ENCODE measurements around the gene DHX34.

DHX34 gene

GRCh38 chr19:47416643-47416985 is 67.5 kb downstream of the DHX34 start:
- no peak for DNase-seq (ENCODE audit: low read depth in 2 of 2, low spot score in 1 of 2)

DNA sequence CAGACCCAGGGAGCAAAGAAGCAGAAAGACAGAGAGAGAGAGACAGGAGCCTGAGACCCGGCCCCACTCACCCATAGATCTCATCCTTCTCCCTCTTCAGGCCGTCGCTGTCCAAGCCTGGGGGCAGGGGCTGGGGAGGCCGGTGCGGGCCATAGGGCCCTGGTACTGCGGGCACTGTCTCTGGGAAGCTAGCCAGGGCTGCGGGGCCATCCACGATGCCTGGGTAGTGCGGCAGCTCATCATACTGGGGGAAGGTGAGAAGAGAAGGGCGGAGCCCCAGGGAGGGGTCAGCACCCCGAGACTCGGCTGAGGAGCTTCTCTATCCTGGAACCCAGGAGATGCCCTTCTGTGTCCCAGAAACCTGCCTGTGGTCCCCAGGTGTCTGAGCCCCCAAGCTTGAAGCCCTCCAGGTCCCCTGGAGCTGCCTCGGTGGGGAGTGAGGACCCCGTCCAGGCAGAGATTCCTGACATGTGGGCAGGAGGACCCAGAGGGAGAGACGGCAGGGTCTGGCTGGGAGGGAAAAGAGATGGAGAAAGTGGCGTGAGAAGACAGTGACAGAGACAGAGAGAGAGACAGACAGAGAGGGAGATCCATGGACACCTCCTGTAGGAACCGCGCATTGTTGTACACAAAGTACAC is 68.1 kb downstream of the DHX34 start:
- no peak for DNase-seq (ENCODE audit: low read depth in 2 of 2, low spot score in 1 of 2)

DNA sequence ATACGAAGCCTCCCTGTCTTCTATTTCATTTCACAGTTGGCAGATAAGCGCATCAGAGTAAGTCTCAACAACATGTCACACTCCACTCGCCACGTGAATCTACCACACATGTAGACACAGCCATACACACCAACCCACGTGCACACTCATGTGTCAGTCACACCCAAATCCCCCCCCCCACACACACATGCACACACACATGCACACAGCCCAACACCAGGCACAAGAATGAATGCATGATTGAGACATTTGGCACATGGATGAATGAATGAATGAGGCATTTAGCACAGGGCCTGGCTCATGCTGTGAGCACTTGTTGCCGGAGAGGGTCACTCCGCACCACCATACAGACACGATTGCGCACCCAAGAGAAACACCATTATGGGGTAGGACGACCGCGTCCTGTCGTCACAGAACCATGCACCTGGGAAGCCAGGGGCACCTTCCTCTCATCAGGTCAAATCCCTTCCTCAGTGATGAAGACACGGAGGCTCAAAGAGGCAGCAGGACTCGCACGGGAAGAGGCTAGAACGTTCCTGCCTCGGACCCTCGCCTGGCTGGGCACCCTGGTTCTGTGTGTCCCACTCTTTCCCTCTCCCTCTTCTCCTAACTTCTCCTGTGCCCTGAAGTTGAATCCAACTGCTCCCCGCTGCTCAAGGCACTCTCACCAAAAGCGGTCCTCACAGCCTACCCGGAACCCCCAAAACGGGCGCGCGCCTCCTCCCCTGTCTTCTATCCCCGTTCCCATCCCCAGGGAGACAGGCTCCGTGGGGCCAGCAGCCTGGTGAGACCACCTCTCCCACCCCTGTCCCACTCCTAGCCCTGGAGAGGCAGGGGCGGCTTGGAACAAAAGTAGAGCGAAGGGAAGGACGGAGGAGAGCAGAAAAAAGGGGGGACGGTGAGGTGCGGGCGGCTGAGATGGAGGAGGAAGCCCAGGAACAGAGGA is 68.9 kb downstream of the DHX34 start:
- DNase-seq (ENCODE audit: low read depth in 2 of 2, low spot score in 1 of 2) = no peak

- no peak for DNase-seq (ENCODE audit: low read depth in 2 of 2, low spot score in 1 of 2)
These were observed 69.5 kb downstream of the DHX34 start for GRCh38 chr19:47418692-47419029.

GRCh38 chr19:47419030-47419783 is 70.1 kb downstream of the DHX34 start, which contains the start of gene MEIS3:
MEIS3 (minus strand) TSS chr19:47419527; CDS start chr19:47419081, 446 bp downstream.
- DNase-seq (ENCODE audit: low read depth in 2 of 2, low spot score in 1 of 2) = no peak

- DNase-seq (ENCODE audit: low read depth in 2 of 2, low spot score in 1 of 2) = no peak
These were observed 70.7 kb downstream of the DHX34 start for GRCh38 chr19:47419789-47420188.

DNA sequence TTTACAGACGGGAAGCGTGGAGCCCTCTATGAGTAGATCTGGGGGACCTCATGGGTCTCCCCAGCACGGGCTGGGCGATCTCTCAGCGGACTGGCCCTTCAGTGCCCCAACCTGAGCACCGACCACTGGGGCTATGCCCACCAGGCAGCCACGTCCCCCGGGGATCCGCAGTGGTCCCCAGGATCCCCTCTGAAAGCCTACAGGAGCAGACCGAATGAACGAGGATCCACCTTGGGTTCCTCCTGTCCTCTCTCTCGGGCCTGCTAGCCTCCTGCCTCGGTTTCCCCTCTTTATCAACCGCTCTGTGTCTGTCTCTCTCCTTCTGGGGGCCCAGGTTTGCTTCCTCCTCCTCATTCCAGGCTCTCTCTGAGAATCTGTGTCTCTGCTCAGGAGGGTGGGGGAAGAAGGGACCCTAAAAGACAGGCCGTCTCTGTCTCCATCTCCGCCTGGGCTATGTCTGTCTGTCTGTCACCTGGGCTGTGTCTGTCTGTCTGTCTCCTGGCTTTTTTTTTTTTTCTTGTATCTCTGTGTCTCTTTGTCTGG is 72.2 kb downstream of the DHX34 start:
- no peak for DNase-seq (ENCODE audit: low read depth in 2 of 2, low spot score in 1 of 2)

- no peak for DNase-seq (ENCODE audit: low read depth in 2 of 2, low spot score in 1 of 2)
These were observed 72.8 kb downstream of the DHX34 start for GRCh38 chr19:47421844-47422395.

DNA sequence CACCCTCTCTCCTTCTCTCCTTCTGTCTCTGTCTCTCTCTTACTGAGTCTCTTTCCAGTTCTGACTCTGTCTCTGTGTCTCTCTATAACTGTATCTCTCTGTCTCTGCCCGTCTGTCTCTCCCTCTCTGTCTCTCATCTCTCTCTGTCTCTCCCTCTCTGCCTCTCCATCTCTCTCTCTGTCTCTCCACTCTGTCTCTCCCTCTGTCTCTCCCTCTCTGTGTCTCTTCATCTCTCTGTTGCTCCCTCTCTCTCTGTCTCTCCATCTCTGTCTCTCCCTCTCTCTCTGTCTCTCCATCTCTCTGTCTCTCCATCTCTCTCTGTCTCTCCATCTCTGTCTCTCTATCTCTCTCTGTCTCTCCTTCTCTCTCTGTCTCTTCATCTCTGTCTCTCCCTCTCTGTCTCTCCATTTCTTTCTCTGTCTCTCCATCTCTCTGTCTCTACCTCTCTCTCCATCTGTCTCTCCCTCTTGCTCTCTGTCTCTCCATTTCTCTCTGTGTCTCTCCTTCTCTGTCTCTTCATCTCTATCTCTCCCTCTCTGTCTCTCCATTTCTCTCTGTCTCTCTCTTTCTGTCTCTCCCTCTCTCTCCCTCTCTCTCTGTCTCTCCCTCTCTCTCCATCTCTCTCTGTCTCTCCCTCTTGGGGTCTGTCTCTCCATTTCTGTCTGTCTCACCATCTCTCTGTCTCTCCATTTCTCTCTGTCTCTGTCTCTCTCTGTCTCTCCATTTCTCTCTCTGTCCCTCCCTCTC is 73.5 kb downstream of the DHX34 start:
- DNase-seq (ENCODE audit: low read depth in 2 of 2, low spot score in 1 of 2) = no peak

- DNase-seq (ENCODE audit: low read depth in 2 of 2, low spot score in 1 of 2) = no peak
These were observed 74.2 kb downstream of the DHX34 start for GRCh38 chr19:47423203-47423882.

GRCh38 chr19:47427241-47428176 is 78.4 kb downstream of the DHX34 start:
- peak in 1 of 2 donors; percentile 42 for DNase-seq (ENCODE audit: low read depth in 2 of 2, low spot score in 1 of 2)

DNA sequence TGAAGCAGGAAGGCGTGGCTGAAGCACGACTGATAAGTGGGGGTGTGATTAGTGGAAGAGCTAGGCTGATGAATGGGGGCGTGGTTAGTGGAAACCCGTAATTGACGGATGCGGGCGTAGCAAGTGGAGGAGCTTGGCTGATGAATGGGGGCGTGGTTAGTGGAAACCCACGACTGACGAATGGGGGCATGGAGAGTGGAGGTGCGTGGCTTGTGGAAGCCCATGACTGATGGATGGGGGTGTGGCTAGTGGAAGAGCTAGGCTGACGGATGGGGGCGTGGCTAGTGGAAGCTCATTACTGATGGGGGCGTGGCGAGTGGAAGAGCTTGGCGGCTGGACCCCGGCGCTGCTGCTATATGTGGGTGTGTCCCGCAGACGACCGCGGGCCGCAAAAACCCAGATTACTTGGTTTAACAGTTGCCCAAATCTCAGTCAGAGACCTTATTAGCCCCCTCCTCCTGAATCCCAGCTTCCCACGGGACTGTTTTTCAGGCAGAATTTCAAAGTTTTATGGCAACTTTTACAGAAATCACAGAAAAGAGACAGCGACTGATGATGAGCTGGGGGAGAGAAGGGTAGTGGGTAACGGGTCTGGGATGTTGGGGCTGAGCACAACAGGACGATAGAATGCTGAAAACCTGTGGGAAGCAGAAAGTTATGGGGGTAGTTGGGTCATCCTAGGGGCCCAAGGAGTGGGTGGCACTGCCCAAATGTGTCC is 79.2 kb downstream of the DHX34 start:
- peak in 1 of 2 donors; percentile 56 for DNase-seq (ENCODE audit: low read depth in 2 of 2, low spot score in 1 of 2)

- DNase-seq (ENCODE audit: low read depth in 2 of 2, low spot score in 1 of 2) = no peak
These were observed 80.2 kb downstream of the DHX34 start for GRCh38 chr19:47429140-47429793.

- no peak for DNase-seq (ENCODE audit: low read depth in 2 of 2, low spot score in 1 of 2)
These were observed 81.1 kb downstream of the DHX34 start for GRCh38 chr19:47430041-47430802.

DNA sequence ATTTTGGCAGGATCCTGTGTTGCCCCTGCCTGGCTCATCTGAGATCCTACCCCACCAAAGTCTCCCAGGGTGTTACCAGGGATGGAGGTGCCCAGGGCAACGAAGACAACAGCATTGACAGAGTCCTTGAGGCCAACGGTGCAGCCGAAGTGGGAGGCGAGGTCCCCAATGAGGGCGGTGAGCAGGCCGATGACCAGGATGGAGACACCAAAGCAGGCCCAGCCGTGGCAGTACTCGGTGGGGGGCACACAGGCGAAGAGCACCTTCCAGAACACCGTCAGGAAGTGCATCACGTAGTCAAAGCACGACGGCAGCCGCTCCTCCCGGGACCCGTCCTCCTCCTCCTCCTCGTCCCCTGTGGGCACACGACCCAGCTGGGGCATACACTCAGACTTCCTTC is 83.0 kb downstream of the DHX34 start:
- no peak for DNase-seq (ENCODE audit: low read depth in 2 of 2, low spot score in 1 of 2)

Measured in stimulated activated CD8-positive, alpha-beta memory T cell treated with anti-CD3 and anti-CD28 coated beads, Interleukin-4, amount 100 ng/mL, for 1 hour (primary cell).